ENCODE data around the gene LYPD6.
"Not testable (repeated sequence)": the region's sequence is repeated elsewhere in the genome, so short reads cannot be mapped to it uniquely, and the experiment has no call there.

LYPD6 gene

GRCh38 chr2:149330127-149331022 is at the start of gene LYPD6:
Gene LYPD6, plus strand, starts transcription at chr2:149330587. Its CDS starts 107,122 bp downstream, at chr2:149437709.
- FAIRE-seq (no peak), DNase-seq (ENCODE audit: low spot score) (peak; percentile 95)

GRCh38 chr2:149281441-149281840 is 48.9 kb upstream of the LYPD6 start:
- FAIRE-seq = no peak
- DNase-seq (ENCODE audit: low spot score) = no peak

- no peak for FAIRE-seq
Measured at GRCh38 chr2:149290662-149291061, 39.7 kb upstream of the LYPD6 start.

GRCh38 chr2:149291881-149292280 is 38.5 kb upstream of the LYPD6 start:
- no peak for FAIRE-seq
- no peak for DNase-seq (ENCODE audit: low spot score)

More at GRCh38 chr2:149290662-149291061, 39.7 kb upstream of the LYPD6 start:
- no peak for DNase-seq (ENCODE audit: low spot score)

- no peak for FAIRE-seq
Measured at GRCh38 chr2:149296031-149296430, 34.4 kb upstream of the LYPD6 start.

GRCh38 chr2:149307014-149307413 is 23.4 kb upstream of the LYPD6 start:
- FAIRE-seq = no peak

More at GRCh38 chr2:149296031-149296430, 34.4 kb upstream of the LYPD6 start:
- no peak for DNase-seq (ENCODE audit: low spot score)

GRCh38 chr2:149310349-149310748 is 20.0 kb upstream of the LYPD6 start:
- FAIRE-seq = no peak
- no peak for DNase-seq (ENCODE audit: low spot score)

More at GRCh38 chr2:149307014-149307413, 23.4 kb upstream of the LYPD6 start:
- no peak for DNase-seq (ENCODE audit: low spot score)

- FAIRE-seq = no peak
Measured at GRCh38 chr2:149312039-149312438, 18.3 kb upstream of the LYPD6 start.

GRCh38 chr2:149313512-149313972 is 16.8 kb upstream of the LYPD6 start:
- FAIRE-seq (no peak), DNase-seq (ENCODE audit: low spot score) (peak; percentile 61)

More at GRCh38 chr2:149312039-149312438, 18.3 kb upstream of the LYPD6 start:
- DNase-seq (ENCODE audit: low spot score) = no peak

GRCh38 chr2:149314687-149315086 is 15.7 kb upstream of the LYPD6 start:
- FAIRE-seq (no peak), DNase-seq (ENCODE audit: low spot score) (no peak)

GRCh38 chr2:149315461-149315860 is 14.9 kb upstream of the LYPD6 start:
- DNase-seq (ENCODE audit: low spot score) (no peak), FAIRE-seq (no peak)

GRCh38 chr2:149318566-149318965 is 11.8 kb upstream of the LYPD6 start:
- FAIRE-seq; DNase-seq (ENCODE audit: low spot score): not testable (repeated sequence)

- DNase-seq (ENCODE audit: low spot score) (no peak), FAIRE-seq (no peak)
Measured at GRCh38 chr2:149320362-149320761, 10.0 kb upstream of the LYPD6 start.

- FAIRE-seq = no peak
Measured at GRCh38 chr2:149329068-149329467, 1.3 kb upstream of the LYPD6 start.

GRCh38 chr2:149329489-149330126 is 779 bp upstream of the LYPD6 start:
- FAIRE-seq (no peak), DNase-seq (ENCODE audit: low spot score) (peak; percentile 82)

More at GRCh38 chr2:149329068-149329467, 1.3 kb upstream of the LYPD6 start:
- DNase-seq (ENCODE audit: low spot score) = peak; percentile 56

- no peak for DNase-seq (ENCODE audit: low spot score)
- FAIRE-seq = no peak
Measured at GRCh38 chr2:149331023-149331400, 625 bp downstream of the LYPD6 start.

- DNase-seq (ENCODE audit: low spot score) (no peak), FAIRE-seq (no peak)
Measured at GRCh38 chr2:149332364-149332763, 2.0 kb downstream of the LYPD6 start.

- no peak for DNase-seq (ENCODE audit: low spot score)
- no peak for FAIRE-seq
Measured at GRCh38 chr2:149333636-149334035, 3.2 kb downstream of the LYPD6 start.

- DNase-seq (ENCODE audit: low spot score) (no peak), FAIRE-seq (no peak)
Measured at GRCh38 chr2:149334156-149334555, 3.8 kb downstream of the LYPD6 start.

GRCh38 chr2:149339324-149339723 is 8.9 kb downstream of the LYPD6 start:
- no peak for DNase-seq (ENCODE audit: low spot score)
- FAIRE-seq = no peak

GRCh38 chr2:149342509-149342908 is 12.1 kb downstream of the LYPD6 start:
- DNase-seq (ENCODE audit: low spot score) (no peak), FAIRE-seq (no peak)

GRCh38 chr2:149344105-149344504 is 13.7 kb downstream of the LYPD6 start:
- FAIRE-seq = no peak
- DNase-seq (ENCODE audit: low spot score) = no peak
